Body of pancreas (tissue), 4 donors: Measurements from ENCODE around the gene ZC3H12D.

ENCODE experiments used
- CTCF ChIP-seq, 7 experiments: fragments of 450-650 bp in 4 of 7; fragments of 200-600 bp in 3 of 7; sonication (generic) in 3 of 7; IDR thresholded peaks; one replicate each; pipeline ENCODE4 v1.5.1; 2016 to 2019; ENCODE audit warnings: antibody characterized with exemption in 7 of 7
- POLR2A ChIP-seq, 3 donors: fragments of 450-650 bp; IDR thresholded peaks; one replicate each; pipeline ENCODE4 v1.6.1; 2016; ENCODE audit warnings: antibody characterized with exemption in 3 of 3, mild to moderate bottlenecking in 2 of 3

GRCh38 chr6:149472241-149472640 is 12.6 kb downstream of the ZC3H12D start:
- TF ChIP-seq POLR2A (IDR thresholded peaks at IDR 0.05) (no peak), CTCF (IDR thresholded peaks at IDR 0.05) (no peak)
